HG02840 (cell line): ENCODE data around the gene NOC3L.
"Not testable (repeated sequence)": the region's sequence is repeated elsewhere in the genome, so short reads cannot be mapped to it uniquely, and the experiment has no call there.

Experiments
- ATAC-seq: cut with Tn5 transposase; IDR thresholded peaks from one replicate; pipeline ENCODE4 v1.9.1; 2021; ENCODE audit warnings: mild to moderate bottlenecking, moderate library complexity, moderate number of reproducible peaks; ENCODE audit not compliant: unreplicated experiment, low FRiP score

Gene NOC3L

GRCh38 chr10:94363251-94363565 lies 469 bp upstream of the NOC3L start:
- ATAC-seq, result peak; percentile 20

DNA sequence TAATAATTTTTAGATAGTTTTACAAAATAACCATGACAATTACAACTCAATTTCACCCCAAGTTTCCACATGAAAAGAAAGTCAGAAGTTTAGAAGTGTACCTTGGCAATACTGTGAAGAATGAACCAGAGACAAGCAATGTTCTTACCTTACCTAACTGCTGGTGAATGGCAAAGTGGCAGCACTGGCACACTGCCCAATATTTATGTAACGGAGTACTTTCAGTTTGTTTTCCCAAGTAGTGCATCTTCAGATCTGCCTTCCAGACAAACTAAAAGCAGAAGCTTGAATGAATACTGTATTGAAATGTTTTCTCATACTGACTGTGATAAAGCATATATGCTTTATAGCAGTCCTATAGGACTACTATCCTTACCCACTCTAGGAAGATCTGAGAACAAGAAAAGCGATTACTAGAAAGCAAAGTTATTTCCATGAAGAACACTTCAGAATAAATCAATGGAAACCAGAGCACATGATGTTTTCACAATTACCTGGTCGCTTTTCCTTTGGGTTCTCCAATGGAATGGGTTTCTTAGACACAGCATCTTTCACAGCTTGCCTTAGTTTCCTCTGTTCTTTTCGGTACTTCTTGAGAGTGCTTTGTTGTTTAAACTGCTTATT lies 1.5 kb downstream of the NOC3L start:
- no peak for ATAC-seq

- no peak for ATAC-seq
These were observed 4.3 kb downstream of the NOC3L start for GRCh38 chr10:94358480-94358879.

DNA sequence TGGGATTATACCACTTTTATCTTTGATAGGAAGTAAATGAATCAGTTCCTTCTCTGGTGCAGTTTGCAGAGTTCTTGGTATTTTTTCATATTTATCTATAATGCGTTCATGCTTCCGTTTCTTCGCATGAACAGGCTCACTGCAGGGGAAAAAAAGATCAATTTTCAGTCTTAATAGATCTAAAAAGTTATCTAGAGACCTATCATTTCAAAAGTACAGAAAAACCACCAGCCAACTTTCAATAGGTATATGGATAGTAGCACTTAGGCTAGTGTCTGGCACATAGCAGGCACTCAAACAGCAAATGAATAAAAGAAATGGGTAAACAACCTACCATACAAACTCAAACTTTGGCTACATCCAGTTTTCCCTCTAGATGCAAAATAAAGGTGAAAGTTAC lies 5.5 kb downstream of the NOC3L start:
- ATAC-seq, result no peak

DNA sequence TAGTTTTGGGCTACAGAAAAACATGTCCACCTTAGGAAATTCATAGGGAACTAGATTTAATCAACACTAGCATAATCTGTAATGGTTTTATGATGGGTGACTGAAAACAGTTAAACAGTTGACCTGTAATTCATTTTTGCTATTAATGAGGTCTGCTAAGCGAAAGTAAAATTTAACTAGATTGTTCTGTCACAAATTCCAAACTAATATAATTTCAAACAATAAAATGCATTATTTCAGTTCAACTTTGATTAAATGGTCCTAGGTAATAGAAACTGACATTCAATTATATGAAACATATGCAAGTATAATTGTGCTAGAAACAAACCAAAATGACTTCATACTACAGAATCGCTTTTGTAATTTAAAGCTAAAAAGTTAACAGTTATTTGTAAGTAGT lies 6.9 kb downstream of the NOC3L start:
- no peak for ATAC-seq

GRCh38 chr10:94353336-94353735 lies 9.4 kb downstream of the NOC3L start:
- no peak for ATAC-seq

DNA sequence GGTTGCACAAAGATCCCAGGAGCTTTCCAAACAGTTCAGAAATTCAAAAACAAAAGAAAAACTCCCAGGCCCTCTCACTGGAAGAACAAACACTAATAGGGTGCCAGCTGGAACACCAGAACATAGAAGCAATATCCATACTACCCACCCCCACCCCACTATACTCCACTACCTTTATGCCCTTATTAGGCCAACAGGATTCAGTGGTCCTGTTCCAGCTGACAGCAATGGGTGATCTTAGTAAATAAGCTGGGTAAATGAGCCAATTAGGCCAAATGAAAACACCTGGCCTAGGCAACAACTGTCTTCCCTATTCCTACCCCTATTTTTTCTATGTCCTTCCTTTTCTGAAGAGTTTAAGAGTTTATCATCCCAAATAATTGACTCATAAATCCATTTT lies 11.7 kb downstream of the NOC3L start:
- no peak for ATAC-seq

DNA sequence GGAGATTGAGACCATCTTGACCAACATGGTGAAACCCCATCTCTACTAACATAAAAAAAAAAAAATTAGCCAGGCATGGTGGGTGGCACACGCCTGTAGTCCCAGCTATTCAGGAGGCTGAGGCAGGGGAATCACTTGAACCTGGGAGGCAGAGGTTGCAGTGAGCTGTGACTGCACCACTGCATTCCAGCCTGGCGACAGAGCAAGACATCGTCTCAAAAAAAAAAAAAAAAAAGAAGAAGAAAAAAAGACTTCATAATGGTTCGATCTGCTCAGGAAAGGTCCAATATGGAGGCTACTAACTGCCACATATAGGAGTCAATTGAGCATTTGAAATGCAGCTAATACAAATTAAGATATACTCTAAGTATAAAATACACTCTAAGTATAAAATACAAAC lies 12.2 kb downstream of the NOC3L start:
- not testable (repeated sequence) for ATAC-seq

GRCh38 chr10:94349327-94349726 lies 13.4 kb downstream of the NOC3L start:
- ATAC-seq, result no peak

DNA sequence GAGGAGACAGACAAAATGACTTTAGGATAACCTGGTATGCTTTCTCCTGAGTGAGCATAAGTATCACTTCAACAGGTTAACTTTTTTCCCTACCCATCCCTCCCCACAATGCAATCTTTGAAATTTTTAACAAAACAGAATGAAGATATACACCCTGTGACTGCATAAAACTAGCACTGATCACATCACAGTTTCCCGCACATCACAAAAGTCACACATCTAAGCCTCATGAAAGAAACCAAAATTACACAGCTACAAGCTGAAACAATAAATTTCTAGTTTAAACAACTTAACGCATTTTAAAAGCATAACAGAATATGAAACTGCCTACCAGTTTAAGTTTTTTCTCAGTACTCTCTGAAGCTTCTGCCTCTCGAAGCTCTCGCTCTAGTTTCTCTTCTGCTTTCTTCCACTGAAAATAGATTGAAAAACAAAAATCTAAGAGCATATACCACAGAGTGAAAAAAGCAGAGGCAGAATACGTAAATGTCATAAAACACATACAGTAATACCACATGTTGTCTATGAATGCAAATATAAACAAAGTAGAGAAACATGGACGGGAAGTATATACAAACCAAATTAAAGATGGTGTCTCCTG lies 18.1 kb downstream of the NOC3L start:
- ATAC-seq, result peak; percentile 98

DNA sequence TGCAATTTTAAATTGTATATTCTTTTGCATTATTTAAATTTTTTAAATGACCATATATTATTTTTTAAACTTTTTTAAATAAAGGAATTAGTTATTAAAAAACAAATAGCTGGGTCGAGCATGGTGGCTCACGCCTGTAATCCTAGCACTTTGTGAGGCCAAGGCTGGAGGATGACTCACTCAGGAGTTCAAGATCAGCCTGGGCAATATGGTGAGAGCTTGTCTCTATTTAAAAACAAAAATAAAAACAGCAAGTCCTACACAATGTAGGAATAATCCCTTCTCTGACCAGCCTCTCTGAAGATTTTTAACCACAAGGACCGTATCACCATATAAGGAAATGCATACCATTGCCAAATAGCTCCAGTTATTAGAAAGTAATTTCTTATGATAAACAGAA lies 19.6 kb downstream of the NOC3L start:
- ATAC-seq, result no peak

DNA sequence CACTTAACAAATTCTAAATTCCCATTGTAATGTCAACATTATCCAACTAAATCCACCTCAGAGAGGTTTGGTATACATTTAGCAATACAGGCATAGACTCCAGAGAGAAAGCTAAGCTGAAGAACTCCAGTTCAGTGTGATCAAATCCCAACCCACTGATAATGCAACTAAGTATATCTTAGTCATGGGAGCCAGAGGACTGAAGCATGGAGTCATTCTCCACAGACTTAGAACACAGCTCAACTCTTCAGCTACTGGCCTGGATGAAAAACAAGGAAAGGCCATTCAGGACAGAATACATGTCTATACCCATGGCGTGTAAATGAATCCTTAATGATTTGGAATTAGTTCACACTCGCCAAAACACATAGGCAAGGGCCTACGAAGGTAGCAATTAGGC lies 27.9 kb downstream of the NOC3L start:
- ATAC-seq, result no peak

DNA sequence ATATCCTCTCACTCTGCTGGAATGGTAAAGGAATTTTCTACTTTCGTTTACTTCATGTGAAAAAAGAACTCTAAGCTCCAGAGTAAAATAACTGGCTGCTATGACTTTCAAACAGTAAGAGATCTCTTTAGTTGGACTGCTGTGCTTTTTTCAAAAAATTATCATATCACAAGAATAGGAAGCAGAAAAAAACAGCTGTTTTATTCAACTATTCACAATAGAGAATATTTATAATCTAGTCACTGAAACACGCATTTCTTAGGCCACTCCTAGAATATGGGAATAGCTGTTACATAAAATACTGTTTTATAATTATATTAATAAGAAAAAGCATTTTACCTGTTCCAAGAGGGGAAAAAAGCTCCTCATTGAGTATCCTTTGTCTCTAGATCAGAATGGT lies 29.7 kb downstream of the NOC3L start:
- ATAC-seq, result no peak

DNA sequence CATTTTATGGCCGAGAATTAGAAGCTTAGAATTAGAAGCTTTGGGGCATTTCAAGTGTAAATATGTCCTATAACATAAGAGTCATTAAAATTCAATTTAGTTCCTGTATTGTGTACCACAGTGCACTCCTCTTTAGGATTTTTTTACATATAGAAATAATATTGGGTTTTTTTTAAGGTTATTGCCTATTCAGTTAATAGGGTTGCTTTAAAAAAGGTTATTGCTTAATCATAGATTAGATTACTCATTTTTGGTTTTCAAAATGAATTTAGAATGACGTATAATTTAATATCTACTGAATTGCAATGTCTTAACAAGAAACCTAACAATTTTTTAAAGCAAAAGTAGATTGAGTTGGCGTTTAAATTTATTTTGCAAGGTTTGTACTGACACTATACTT lies 34.1 kb downstream of the NOC3L start:
- ATAC-seq, result no peak

- ATAC-seq, result no peak
These were observed 35.1 kb downstream of the NOC3L start for GRCh38 chr10:94327649-94328048.

DNA sequence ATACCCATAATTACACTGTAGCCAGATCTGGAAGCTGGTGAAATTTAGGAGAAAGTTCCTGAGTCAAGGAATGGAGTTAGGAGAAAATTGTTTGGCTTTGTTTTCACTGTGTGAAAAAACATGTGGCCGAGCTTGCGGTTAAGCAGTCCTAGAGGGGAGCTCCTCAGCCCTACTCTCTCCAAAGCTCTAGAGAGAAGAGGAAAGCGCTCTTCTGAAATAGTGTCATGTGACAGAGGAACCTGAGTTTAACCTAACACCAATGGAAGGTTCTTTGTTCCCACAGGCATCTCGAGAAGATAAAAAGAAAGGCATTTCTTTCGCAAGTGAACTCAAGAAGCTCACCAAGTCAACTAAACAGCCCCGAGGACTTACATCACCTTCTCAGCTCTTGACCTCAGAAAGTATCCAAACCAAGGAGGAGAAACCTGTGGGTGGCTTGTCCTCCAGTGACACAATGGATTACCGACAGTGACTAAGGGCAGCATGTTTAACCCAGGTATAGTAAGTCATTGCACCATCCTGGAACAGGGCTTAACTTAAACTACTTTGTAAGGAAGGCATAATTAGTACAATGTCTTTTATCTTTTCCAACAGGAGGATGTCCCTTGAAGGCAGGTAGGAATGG lies 38.0 kb downstream of the NOC3L start:
- no peak for ATAC-seq

DNA sequence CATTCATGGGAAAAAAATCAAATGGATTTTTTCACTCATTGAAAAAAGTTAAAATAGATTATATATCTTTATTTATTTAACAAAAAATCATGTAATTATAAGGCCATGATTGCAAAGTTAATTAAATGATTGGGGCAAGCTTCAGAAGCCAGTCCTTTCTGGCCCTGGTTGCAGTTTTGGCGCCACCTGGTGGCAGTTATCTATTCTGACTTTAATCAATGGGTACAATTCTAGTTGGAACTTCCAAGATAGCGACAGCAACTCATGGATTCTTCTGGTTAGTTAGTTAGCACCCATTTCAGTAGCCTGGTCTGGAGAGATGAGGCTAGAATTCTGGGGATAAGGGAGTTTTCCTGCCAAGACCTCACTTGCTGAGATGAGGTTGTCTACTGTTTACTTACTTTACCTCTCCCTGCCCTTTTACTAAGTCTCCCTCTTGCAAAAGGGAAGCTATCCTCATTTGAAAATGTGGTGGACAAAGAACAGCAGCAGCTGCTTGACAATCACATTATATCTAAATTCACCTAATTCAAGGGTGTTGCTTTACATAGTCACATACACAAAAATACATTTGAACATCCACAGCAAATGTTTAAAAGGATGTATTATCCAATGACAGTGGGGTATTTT lies 42.3 kb downstream of the NOC3L start:
- ATAC-seq, result no peak

- ATAC-seq, result no peak
These were observed 46.2 kb downstream of the NOC3L start for GRCh38 chr10:94316560-94316959.

DNA sequence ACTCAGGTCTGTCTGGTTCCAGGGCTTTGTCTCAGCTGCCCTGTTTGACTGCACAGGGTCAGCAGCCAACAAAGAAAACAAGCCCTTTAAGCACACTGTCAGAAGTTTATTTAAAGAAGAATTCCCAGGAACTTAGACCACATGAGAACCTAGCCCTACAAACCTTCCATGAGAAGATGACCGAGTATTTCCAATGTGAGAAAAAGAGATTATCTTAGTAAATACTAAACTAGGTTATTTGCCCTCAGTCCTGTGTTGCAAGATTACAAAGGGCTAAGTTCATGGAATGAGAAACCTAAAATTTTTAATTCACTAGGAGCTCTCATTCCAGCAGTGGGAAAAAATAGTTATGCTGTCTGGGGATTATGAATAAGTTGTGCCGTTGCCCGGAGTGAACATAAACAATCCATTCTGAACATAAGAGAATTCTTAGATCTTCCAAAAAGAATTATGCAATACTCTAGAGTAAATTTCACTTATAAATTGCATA lies 46.7 kb downstream of the NOC3L start:
- ATAC-seq, result no peak

DNA sequence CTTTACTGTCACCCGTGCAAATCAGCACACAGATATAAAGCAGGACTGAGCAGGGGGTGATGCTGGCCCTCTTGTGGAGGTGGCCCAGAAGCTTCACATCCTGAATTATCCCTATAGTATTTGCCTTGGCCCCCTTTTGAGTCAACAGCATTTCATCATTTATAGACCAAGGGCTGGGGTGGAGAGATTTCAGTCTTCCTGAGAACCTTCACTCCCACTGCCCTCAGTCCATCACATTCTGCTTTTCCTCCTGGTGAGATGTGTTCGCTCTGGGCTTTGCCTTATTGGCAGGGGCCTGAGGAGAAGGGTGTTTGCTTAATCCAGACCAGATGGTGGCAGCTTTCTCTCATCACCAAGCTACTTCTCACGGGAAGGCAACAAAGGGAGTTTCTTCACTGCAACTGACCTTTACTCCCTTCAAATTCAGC lies 47.7 kb downstream of the NOC3L start:
- ATAC-seq, result no peak

DNA sequence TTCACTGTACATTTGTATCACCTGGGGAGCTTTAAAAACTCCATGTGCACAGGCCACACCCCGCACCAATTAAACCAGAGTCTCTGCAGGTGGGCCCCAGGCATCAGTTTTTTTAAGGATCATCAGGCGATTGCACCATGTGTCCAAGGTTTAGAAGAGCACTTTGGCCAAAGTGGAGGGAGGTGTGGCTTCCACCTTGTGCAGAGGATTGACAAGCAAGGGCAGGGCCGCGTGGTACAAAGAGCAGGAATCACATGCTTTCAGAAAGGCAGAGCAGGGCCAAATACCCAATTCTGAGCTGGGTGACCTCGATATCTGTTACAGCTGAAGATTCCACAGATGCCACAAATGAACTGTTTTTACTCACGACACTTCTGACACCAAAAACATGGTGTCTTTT lies 52.4 kb downstream of the NOC3L start:
- ATAC-seq, result no peak

DNA sequence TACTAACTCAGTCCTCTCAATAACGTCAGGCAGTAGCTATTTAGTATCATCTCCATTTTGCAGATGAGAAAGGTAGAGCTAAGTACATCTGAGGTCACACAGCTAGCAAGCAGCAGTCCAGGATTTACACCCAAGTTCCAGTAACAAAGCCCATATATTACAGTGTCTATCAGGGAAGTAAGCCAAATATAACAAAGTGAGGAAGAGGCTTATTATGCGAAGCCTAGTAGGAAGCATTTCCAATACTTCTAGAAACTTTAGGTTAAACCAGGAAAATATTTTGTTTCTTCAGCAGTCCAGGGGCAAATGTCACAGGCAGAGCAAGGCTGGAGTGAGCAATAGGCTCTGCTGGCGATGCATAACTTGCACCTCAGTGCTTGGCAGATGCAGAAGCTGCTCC lies 53.9 kb downstream of the NOC3L start:
- ATAC-seq, result no peak
